HPDE6-E6E7 (cell line): ENCODE results near the gene PTN.

Experiments used
- DNase-seq: peaks from one replicate; pipeline ENCODE4 v3.0.0; 2011; ENCODE audit warnings: missing footprints; ENCODE audit errors: extremely low spot score

Gene PTN, protein sequence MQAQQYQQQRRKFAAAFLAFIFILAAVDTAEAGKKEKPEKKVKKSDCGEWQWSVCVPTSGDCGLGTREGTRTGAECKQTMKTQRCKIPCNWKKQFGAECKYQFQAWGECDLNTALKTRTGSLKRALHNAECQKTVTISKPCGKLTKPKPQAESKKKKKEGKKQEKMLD

DNA sequence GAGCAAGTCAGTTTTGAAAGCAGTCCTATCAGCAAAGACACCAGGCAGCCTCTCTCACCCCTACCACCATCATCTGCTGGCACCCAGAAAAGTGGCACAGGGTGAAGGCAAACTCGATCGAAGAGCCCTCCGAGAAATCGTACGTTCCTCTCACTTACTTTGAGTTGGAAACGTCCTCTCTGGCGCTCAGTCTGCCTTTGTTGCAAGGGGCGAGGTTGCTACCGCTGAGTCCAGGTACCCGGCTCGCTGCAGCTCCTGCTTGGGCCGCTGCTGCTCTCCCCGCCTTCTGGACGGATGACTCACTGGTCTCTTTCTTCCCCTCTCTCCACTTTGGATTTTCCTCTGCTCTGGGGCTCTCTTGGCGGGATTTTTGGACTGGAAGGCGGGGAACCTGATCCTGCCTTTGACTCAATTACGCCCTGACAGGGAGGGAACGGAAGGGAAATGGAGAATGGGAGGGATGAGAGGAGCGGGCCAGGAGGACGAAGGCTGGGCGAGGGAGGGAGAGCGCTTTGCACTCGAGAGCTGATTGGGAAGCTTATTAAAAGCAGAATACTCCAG, at the start of gene PTN:
PTN (minus strand) TSS at position 453 of the 561 bp plus-strand sequence. CDS start 88,760 bp downstream, outside the sequence.
- no peak for DNase-seq

DNA sequence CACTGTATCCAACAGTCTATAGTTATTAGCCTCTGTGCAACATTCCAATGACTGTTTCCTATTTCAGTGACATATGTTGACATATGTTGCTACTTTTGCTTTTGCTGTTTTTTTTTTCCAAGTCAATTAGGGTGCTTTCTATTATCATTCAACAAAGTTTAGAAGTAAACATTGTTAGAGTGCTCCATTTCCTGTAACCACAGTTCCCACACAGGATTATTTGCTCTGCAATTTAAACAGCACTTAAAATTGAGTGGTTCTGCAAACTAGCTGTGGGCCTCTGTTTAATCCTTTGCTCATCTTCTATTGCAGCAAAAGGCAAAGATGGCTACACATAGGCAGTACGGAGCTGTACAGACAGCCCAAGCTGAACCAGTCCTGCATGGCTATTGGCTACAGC, 46.5 kb upstream of the PTN start:
- no peak for DNase-seq

DNA sequence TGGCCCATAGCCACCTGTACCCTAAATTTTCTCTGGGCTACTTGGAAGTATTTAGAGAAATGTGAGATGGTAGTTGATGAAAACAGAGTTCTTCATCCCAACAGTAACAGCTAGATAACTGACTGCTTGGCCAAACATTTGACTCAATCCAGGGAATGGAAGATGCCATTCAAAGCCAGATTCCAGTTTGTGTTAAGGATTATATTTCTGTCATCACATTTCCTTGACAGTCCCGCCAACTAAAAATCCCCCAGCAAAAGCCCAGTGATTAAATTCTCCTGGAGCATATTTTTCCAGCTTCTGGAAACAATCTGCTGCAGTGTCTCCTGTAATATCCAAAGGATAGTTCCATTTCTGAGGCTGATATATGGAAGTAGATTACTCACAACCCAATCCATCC, 45.4 kb upstream of the PTN start:
- no peak for DNase-seq

DNA sequence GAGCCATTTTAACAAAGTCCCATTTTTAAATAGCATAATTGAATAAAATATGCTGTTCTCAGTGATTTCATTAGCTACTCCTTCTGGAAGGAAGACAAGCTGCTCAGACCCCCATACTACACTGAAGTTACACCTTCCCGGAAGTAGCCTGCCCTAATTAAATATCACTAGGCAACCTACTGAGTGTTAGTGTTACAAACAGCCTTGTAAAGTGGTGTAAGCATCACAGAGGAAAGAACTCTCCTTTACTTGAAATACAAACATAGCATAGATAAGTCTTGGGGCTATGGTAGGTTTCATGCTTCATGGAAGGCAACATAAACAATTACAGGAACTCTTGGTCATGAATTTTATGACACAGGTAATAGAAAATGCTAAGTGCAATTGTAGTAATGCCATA, 43.4 kb upstream of the PTN start:
- DNase-seq = no peak

DNA sequence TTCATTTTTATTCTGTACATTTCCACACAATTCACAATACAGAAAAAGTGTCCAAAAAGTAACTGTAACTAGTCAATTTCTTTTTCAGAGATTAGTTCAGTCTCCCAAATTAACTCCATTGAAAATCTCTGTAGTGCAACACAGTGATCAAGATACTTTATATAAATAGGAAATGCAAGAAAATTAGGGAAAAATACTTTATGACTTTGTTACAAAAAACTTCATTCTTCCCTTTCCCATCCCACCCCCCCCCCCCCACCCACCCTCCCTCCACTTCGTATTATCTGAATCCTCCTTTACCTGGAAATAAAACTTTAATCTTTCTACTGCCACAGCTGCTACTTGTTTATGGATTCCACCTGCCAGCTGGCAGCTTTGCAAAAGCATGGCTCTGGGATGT, 37.5 kb upstream of the PTN start:
- DNase-seq = no peak

DNA sequence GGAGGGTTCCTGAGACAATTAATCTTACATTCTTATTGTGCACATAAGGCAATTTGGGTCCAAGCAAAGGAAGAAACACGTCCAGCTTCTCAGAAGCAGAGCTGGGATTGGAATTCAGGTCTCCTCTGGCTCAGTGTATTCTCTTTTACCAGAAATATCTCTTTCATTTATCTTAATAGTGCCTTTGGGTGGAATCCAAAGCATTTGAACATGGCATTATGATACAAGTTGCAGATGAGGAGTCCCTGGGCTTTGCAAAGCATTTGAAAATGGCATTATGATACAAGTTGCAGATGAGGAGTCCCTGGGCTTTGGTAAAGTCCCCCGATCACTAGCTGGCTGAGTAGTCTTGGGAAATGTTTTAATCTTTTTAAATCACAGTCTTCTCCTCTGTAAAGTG, 30.0 kb upstream of the PTN start:
- no peak for DNase-seq

DNA sequence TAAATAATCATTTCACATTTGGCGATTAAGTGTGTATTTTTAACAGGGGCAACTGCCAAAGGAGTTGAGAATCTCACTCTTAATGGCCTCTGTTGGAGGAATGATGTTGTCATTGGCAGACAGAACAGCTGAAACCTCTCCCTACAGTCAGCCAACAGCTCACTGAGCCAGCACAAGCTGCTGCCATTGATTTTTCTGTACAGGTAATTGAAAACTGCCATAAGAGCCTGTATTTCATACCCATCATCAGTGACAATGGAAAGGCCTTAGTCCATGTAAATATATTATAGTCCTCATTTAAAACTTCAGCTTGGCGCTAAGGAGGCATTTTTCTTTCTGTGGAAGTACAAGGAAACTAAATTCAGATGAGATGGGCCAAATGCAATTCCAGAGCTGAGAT, 28.1 kb upstream of the PTN start:
- no peak for DNase-seq

DNA sequence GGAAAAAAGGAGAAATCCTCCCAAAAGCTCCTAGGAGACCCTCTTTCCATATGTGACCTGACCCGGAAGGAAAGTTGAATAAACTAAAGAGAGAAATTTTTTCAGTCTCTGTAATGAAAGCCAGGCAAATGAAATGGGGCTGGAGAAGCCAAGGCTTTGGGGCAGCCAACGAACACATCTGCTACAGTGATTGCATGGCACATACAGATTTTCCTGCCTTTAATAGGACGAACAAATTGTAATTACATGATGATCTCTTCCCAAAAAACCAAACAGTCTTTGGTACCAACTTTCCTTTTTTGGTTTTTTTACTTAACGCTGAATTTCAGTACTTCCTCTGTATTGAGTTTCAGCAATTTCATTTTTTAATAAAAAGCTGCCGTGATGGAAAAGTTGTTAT, 23.5 kb upstream of the PTN start:
- DNase-seq = no peak

DNA sequence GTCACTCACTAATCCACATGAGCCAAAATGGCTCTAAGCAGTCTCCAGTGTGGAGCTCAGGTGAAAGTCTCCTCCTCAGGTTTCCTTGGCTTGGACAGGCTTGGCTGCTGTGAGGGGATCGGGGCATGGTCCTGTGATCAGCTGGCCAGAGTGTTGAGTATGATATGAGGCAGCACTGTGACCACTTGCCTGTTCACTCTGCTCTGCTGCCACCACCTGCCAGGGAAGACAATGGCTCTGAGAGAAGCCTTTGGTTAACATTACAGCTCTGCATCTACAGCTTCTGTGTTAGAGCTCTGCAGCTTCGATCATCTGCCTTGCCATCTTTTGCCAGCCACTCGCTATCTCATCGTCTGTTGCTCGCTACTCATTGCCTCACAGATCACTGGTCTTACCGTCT, 20.1 kb upstream of the PTN start:
- DNase-seq = no peak

DNA sequence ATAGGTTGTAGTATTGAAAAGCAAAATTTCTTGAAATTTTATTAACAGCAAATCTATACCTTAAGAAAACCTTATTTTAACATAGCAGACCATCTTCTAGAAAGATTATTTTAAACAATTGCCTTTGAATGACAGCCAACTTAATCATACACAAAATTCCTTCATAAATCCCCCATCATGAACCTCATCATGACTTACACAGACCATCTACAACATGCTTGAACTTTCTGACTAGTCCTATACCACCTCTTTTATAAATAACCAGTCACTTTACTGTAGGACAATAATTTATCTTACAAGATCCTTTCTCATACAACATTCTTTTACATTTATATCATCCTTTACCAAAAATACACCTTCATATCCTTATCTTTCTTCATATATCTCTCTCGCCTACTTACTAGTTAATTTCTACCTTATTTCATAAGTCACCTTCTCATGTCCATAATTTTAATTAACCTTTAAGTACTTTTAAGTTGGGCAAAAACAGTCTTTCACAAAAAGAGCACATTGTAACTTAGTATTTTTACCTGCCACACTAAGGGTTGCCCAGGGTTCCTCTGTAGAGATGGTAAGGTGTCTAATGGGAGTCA, 16.6 kb upstream of the PTN start:
- DNase-seq = no peak

DNA sequence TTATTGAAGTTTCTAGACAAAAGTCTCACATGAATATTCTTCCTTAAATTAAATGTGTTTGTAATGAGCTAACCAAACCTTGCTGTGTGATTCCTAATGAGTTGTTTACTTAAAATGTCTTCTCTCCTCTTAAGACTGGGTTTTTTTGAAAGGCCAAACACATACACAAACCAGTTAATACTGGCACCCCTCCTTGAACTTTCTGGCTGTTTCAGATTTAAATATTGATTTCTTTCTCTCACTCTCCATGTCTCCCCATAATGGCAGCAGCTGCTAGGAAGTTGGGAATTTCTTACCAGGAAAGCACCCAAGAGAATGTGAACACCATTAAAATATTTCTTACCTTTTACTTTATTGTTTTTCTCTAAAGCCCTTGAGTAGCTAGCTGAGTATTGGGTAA, 11.4 kb upstream of the PTN start:
- DNase-seq = no peak

DNA sequence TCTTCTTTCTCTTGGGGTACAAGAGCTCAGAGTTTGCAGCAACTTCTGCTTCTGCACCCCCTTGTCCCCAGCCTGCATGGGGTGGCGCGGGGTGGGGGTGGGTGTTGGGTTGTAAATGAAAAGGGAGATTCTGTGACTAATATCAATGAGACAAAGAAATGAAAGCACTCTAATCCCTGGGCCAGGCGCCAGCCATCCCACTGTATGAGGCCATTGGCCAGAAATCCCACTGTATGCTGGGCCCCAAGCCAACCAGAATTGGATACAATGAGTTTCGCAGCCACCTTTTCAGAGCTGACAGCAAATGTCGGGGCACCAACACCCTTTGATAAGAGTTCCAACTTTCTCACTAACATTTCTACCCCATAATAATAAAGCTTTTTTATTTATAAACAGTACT, 10.9 kb upstream of the PTN start:
- DNase-seq = no peak

DNA sequence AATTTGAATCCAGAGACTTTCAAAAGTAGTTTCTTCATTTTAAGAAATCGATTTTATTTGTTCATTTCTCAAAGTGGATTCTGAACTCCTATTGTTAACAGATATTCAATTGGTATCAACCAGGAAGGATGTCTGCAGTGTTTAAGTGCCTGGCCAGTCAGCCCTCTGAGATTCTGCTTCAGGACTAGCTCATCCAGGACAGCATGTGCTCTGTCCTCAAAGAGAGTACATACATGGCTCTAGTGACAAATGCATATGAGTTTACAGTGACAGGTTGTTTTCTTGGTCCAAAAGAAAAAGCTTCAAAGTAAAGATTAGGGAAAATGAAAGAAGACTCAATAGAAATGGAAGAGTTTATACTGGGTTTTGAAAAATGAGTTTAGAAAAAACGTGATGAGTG, 8.4 kb upstream of the PTN start:
- no peak for DNase-seq

DNA sequence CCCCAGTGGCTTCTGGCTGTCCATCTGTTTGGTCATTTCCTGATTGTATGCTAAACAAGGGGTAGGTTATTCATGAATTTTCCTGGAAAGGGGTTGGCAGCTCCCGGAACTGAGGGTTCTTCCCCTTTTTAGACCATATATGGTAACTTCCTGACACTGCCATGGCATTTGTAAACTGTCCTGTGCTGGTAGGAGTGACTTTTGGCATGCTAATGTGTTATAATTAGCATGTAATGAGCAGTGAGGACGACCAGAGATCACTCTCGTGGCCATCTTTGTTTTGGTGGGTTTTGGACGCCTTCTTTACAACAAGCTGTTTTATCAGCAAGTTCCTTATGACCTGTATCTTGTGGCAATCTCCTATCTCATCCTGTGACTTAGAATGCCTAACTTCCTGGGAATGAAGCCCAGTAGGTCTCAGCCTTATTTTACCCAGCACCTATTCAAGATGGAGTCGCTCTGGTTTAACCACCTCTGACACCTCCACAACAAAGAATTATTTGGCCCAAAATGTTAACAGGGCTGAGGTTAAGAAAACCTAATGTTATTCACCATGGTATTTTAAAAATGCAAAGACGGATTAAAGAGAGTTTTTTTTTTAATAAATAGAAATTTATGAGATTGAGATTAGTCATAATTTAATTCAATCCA, 2.4 kb upstream of the PTN start:
- DNase-seq = no peak

DNA sequence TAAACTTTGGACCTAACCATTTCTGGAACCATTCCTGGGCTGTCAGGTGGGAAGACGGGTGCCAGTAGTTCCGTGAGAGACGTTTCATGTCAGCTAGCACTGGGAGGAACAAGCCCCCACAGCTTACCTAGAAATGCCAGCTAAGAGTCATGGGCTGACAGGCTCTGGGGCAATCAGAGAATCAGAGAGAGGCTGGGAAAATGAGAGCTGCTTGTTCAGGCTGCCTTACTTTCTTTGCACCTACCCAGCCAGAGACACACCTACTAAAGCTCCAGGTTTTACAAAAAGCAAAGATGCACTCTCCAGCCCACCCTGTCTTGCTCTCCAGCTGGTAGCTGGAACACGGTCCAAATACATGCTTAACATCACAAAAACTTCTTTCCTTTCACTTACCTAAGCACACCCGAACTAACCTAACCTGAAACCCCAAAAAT, 688 bp downstream of the PTN start:
- no peak for DNase-seq

DNA sequence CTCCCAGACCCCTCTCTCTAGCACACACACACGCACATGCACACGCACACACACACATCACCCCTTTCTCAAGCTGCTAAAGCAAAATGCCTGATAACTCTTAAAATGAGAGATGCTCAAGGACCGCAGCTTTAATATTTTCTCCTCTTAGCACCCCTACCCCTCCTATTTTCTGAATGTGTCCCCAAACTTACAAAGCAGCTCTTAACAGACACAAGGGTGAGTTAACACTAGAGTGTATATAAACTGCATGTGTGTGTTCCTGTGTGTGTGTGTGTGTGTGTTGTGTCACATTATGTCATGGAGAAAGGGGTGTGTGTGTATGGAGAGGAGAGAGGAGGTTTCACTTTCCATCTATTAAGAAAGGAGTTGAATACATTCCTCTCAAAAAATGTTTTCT, 1.3 kb downstream of the PTN start:
- DNase-seq = no peak

DNA sequence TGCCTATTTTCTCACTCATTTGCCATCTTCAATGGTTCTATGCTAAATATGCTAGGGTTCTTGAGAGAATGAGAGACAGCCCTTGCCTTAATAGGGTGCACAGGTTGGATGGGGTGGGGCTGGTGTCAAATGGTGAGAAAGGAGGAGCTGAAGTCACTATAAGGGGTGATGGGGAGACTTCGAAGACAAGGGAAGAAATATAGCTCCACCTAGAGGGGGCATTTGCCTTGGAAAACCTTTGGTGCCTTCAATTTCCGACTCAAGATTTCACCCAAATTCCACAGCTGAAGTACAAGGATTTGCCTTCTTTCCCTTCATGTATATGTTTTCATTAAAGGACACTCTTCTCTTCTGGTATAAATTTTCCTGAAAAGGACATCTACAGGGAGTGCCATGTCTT, 5.6 kb downstream of the PTN start:
- no peak for DNase-seq

DNA sequence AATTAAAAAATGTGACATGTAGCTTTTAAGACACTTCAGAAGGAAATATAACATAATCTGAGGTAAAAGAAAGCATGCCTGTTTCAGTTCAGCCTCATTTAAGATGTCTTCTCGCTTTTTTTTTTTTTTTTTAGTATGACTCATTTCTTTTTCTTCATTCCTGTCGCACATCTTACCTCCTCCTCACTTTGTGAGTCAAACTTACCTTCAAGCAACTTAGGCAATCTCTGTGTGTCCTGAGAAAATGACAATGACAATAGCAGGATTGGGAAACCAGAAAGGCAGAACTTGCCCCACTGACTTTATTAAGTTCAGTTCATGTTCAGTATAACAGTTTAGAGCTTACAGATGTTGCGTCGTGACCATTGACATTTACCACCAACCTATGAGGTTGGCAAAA, 7.7 kb downstream of the PTN start:
- no peak for DNase-seq

DNA sequence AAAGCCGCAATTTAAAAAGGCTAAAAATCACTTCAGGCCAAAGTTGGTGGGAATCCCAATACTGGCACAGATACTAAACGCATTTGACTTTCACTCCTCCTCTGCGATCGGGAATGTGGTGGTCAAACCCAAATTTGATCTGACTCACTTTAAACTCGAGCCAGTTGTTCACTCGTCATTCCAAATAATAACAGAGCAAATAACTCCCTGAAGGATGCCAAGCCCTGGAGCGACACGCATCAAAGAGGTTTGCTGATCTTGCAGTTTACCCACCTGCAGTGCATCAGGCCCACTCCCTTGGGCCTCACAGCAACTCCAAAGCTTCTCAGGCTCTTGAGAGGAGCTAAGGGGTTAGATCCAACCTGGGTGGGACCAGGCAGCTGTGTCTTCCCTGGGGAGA, 12.2 kb downstream of the PTN start:
- DNase-seq = no peak

DNA sequence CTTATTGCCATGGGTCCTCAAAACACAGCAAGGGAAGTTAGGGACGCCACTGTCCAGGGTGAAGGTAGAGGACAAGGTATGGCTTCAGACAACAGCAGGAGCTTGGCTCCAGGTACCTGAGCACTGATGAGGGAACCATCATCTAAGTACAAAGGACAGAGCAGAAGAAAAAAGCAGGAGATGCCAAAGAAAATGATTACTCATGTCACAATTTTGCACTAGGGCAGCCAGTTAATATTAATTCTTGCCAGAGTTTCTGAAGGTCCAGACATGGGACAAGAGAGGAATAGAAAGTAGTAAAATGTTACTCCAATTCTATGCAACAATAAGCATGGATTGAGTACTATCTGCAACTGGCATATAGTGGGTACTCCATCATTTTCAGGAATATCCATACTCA, 14.1 kb downstream of the PTN start:
- no peak for DNase-seq

DNA sequence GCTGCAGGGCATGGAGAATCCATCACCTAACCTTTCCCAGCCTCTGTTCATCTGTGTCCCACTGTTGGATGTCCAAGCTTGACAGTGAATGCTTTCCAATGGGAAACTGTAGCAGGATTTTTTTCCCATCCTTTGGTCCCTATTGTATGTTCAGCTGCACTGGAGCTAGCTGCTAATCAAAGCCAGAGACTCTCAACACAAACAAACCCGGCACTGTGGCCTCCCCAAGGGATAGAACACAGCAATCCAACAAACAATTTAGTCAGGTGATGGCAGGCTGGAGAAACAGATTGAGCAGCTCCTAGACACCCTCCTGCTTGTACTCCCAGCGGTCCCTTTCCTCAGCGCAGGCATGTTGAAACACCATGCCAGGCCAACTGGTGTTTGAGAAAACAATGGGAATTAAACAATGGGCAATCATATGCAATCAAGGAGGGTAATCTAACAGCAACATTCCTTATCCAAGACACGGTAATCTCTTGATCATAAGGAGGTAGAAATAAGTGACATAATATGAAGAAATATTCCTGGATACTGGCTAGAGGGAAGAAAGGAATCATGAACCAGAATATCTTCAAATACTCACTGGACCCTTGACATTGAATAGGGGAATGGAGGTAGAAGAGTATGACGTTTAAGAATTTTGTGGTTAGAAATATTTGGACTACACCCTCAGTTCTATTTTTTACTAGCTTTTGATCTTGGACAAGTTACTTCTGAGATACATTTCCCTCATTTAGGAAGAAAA, 15.0 kb downstream of the PTN start:
- DNase-seq = no peak

DNA sequence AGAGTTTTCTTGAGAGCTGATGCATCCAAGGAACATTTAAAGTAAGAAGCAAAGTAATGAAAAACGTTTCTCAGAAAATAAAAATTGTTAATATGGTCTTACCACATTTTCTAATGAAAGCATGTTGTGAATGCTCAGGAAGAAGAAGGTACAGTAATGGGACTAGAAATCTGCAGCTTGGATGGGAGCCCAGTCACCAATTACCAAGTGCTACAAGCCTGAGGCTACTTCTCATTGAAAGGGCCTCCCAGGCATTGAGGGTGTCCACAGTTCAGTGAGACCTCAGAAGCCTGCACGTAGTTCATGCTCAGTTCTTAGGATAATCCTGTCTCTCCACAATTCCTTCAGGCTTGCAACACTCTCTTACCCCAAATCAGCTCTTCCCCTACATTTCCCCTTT, 17.6 kb downstream of the PTN start:
- DNase-seq = no peak
